Epithelial cell of prostate (primary cell): Measurements from ENCODE around the gene P2RX4.
"Not testable (repeated sequence)": the region's sequence is repeated elsewhere in the genome, so short reads cannot be mapped to it uniquely, and the experiment has no call there.

Experiments used
- DNase-seq: peaks from one replicate; pipeline ENCODE4 v3.0.0-alpha.2; 2011; ENCODE audit warnings: low read depth, low spot score
- H3K27ac ChIP-seq: fragments of 450-650 bp; 2 replicates; pipeline ENCODE4 v1.5.1; 2017; ENCODE audit warnings: mild to moderate bottlenecking

The P2RX4 gene

GRCh38 chr12:121263206-121263935 is 53.4 kb downstream of the P2RX4 start:
- no peak for DNase-seq
- no peak overlapping the region for H3K27ac ChIP-seq

- no peak overlapping the region for H3K27ac ChIP-seq
- DNase-seq: no peak
These were observed 54.2 kb downstream of the P2RX4 start for GRCh38 chr12:121264135-121264534.

- no peak overlapping the region for H3K27ac ChIP-seq
- no peak for DNase-seq
These were observed 55.1 kb downstream of the P2RX4 start for GRCh38 chr12:121264951-121265515.

GRCh38 chr12:121267822-121268221 is 57.9 kb downstream of the P2RX4 start:
- DNase-seq: no peak
- H3K27ac ChIP-seq: no peak overlapping the region

GRCh38 chr12:121273364-121273896 is 63.5 kb downstream of the P2RX4 start:
- no peak for DNase-seq
- H3K27ac ChIP-seq: no peak overlapping the region

- DNase-seq: no peak
- no peak overlapping the region for H3K27ac ChIP-seq
These were observed 64.3 kb downstream of the P2RX4 start for GRCh38 chr12:121274036-121274763.

GRCh38 chr12:121277374-121277759 is 67.4 kb downstream of the P2RX4 start:
- peak overlapping the region; percentile 33 for H3K27ac ChIP-seq
- no peak for DNase-seq

- H3K27ac ChIP-seq: no peak overlapping the region
- no peak for DNase-seq
These were observed 68.5 kb downstream of the P2RX4 start for GRCh38 chr12:121278169-121279070.

- no peak for DNase-seq
- no peak overlapping the region for H3K27ac ChIP-seq
These were observed 69.1 kb downstream of the P2RX4 start for GRCh38 chr12:121279071-121279375.

- no peak for DNase-seq
- H3K27ac ChIP-seq: no peak overlapping the region
These were observed 69.6 kb downstream of the P2RX4 start for GRCh38 chr12:121279507-121279915.

- H3K27ac ChIP-seq, DNase-seq: not testable (repeated sequence)
These were observed 70.6 kb downstream of the P2RX4 start for GRCh38 chr12:121280531-121280930.

GRCh38 chr12:121281116-121281515 is 71.2 kb downstream of the P2RX4 start:
- DNase-seq, H3K27ac ChIP-seq: not testable (repeated sequence)

- no peak for DNase-seq
These were observed 72.3 kb downstream of the P2RX4 start for GRCh38 chr12:121282072-121282742.

GRCh38 chr12:121282910-121283309 is 73.0 kb downstream of the P2RX4 start:
- not testable (repeated sequence) for DNase-seq, H3K27ac ChIP-seq

More at GRCh38 chr12:121282072-121282742, 72.3 kb downstream of the P2RX4 start:
- no peak overlapping the region for H3K27ac ChIP-seq

GRCh38 chr12:121283388-121283787 is 73.5 kb downstream of the P2RX4 start:
- no peak overlapping the region for H3K27ac ChIP-seq
- no peak for DNase-seq
